ENCODE data around the gene AHSA1. TPM values are rescaled to one million over a fixed set of nuclear protein-coding genes. Genes with fewer than 3 reads are reported as not detected.

Gene AHSA1
- polyA plus RNA-seq, 1 donor, result 119 TPM

DNA sequence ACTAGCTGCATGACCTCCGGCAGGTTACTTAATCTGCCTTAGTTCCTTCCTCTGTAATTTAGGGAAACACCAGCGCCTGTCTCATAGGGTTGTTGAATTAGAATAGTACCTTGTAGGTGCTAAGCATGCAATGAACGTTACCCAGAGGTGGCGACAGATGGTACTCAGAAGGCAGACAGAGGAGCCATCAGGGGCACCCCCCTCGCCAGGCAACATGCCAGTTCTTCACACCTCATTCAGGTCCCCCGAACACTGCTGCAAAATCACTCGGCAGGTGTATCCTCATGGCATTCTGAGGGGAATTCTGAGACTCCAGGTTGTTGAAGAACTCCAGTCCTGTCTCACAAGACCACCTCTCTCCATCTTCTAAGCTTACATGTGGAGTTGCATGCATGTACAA, 30.7 kb downstream of the AHSA1 start:
- Histone ChIP-seq H3K36me3 (ENCODE audit: control insufficient read depth, insufficient read depth, low read length) (no peaks in the 10 kb centered on the region), H3K4me1 (ENCODE audit: control insufficient read depth, insufficient read depth, low read length) (no peaks in the 10 kb centered on the region), H3K27ac (ENCODE audit: low read length) (no peak overlapping the region), H3K9me3 (ENCODE audit: control insufficient read depth, low read depth, low read length) (no peaks in the 10 kb centered on the region), H3K27me3 (ENCODE audit: control insufficient read depth, insufficient read depth, low read length) (no peaks in the 10 kb centered on the region), H3K4me3 (ENCODE audit: low read length) (no peak overlapping the region)
- no CpG with 5 or more reads among the region's 7 CpGs for WGBS (ENCODE audit: insufficient coverage, low lambda C conversion rate)
- no peak for DNase-seq

DNA sequence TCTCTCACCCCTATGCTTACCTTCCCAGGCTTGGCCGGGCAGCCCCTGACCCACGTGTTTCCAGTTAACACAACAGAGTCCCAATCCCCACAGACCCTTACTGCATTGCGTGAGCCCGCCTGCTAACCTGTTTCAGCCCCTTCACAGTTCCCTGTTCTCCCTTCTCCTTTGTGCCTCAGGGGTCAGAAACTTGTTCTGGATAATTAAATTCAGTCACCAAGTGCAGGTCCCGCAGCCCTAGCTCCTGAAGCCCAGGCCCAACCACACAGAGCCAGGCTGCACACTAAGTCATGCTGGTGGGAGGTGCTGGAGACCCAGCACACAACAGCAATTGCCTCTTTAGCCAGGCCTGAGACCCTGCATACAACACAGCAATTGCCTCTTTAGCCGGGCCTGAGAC, 31.1 kb downstream of the AHSA1 start:
- no peaks in the 10 kb centered on the region for H3K36me3 ChIP-seq (ENCODE audit: control insufficient read depth, insufficient read depth, low read length)
- no peaks in the 10 kb centered on the region for H3K9me3 ChIP-seq (ENCODE audit: control insufficient read depth, low read depth, low read length)
- WGBS (ENCODE audit: insufficient coverage, low lambda C conversion rate), result no CpG with 5 or more reads among the region's 6 CpGs
- H3K27me3 ChIP-seq (ENCODE audit: control insufficient read depth, insufficient read depth, low read length), result no peaks in the 10 kb centered on the region
- DNase-seq, result no peak
- H3K27ac ChIP-seq (ENCODE audit: low read length), result no peak overlapping the region
- no peaks in the 10 kb centered on the region for H3K4me1 ChIP-seq (ENCODE audit: control insufficient read depth, insufficient read depth, low read length)
- H3K4me3 ChIP-seq (ENCODE audit: low read length), result no peak overlapping the region

DNA sequence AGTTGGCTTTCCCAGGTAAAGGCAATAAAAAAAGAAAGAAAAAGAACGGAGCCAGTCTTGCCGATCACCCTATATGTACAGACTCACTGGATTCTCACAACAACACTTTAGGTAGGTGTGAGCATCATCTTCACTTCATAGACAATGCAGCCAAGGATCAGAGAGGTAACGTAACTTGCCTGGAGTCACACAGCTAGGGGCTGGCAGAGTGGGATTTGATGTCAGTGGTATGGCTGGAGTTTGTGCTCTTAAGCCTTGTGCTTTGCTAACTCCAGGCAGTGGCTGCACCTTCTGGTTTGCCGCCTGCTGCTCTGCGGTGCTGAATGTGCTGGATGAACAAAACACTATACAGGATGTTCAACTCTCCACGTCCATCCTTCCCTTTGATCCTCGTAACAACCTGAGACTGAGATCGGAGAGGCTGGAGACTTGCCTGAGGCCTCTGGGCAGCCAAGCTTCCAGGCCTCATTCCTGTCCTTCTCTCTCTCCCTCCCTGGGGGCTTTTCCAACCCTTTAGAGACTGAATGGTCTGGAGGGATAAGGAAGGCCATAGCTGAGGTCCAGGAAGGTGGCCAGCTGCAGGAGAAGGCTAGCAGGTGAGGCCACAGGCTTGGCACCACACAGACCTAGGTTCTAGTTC, 32.6 kb downstream of the AHSA1 start:
- no peaks in the 10 kb centered on the region for H3K9me3 ChIP-seq (ENCODE audit: control insufficient read depth, low read depth, low read length)
- H3K36me3 ChIP-seq (ENCODE audit: control insufficient read depth, insufficient read depth, low read length), result no peaks in the 10 kb centered on the region
- 70% methylated on average over 2 of the region's 8 CpGs for WGBS (ENCODE audit: insufficient coverage, low lambda C conversion rate)
- H3K27me3 ChIP-seq (ENCODE audit: control insufficient read depth, insufficient read depth, low read length), result no peaks in the 10 kb centered on the region
- no peak for DNase-seq
- H3K4me3 ChIP-seq (ENCODE audit: low read length), result no peak overlapping the region
- no peaks in the 10 kb centered on the region for H3K4me1 ChIP-seq (ENCODE audit: control insufficient read depth, insufficient read depth, low read length)
- H3K27ac ChIP-seq (ENCODE audit: low read length), result no peak overlapping the region

DNA sequence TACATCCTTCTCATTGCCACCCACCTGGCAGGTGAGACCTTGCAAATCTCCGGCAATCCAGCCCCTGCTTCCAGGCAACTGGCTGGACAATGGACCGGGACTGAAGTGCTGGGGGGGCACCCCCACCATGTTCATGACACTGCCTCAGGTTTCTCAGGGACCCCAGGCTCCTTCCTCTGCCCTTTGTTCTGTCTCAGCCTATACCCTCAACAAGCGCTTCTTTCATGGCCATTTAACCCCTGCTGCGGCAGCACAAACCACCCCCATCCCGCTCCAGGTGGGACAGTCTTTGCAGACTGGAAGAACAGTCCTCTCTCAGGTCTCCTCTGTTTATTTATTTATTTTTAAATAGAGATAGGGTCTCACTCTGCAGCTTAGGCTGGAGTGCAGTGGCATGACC, 33.2 kb downstream of the AHSA1 start:
- WGBS (ENCODE audit: insufficient coverage, low lambda C conversion rate), result no CpG with 5 or more reads among the region's 5 CpGs
- Histone ChIP-seq H3K27ac (ENCODE audit: low read length) (no peak overlapping the region), H3K4me1 (ENCODE audit: control insufficient read depth, insufficient read depth, low read length) (no peaks in the 10 kb centered on the region), H3K36me3 (ENCODE audit: control insufficient read depth, insufficient read depth, low read length) (no peaks in the 10 kb centered on the region), H3K27me3 (ENCODE audit: control insufficient read depth, insufficient read depth, low read length) (no peaks in the 10 kb centered on the region), H3K9me3 (ENCODE audit: control insufficient read depth, low read depth, low read length) (no peaks in the 10 kb centered on the region), H3K4me3 (ENCODE audit: low read length) (no peak overlapping the region)
- no peak for DNase-seq

DNA sequence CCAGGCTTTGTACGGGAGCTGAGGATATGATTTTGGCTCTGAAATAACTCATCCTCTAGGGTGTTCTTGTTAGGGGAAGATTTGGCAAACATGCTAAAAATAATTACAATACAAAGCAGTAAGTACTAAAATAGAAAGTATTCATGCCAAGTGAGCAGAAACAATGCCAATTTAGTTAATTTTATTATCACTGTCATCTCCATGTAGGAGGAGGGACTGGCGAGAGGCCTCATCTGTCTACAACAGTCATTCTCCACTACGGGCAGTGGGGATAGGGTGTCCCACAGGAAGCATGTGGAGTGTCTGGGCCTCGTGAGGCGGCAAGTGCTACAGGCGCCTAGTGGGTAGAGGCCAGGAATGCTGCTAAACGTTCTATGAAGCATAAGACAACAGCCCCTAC, 37.4 kb downstream of the AHSA1 start:
- H3K9me3 ChIP-seq (ENCODE audit: control insufficient read depth, low read depth, low read length), result peaks cover 6% of the 10 kb centered on the region
- no peaks in the 10 kb centered on the region for H3K36me3 ChIP-seq (ENCODE audit: control insufficient read depth, insufficient read depth, low read length)
- H3K27ac ChIP-seq (ENCODE audit: low read length), result no peak overlapping the region
- peaks cover 5% of the 10 kb centered on the region for H3K4me1 ChIP-seq (ENCODE audit: control insufficient read depth, insufficient read depth, low read length)
- H3K27me3 ChIP-seq (ENCODE audit: control insufficient read depth, insufficient read depth, low read length), result peaks cover 33% of the 10 kb centered on the region
- WGBS (ENCODE audit: insufficient coverage, low lambda C conversion rate), result no CpG with 5 or more reads among the region's 7 CpGs
- no peak for DNase-seq
- H3K4me3 ChIP-seq (ENCODE audit: low read length), result no peak overlapping the region

GRCh38 chr14:77498120-77498979, 40.5 kb downstream of the AHSA1 start, which contains the start of gene ISM2:
ISM2 (minus strand) TSS chr14:77498816; CDS start chr14:77498793, 23 bp downstream.
- no CpG with 5 or more reads among the region's 104 CpGs for WGBS (ENCODE audit: insufficient coverage, low lambda C conversion rate)
- Histone ChIP-seq H3K36me3 (ENCODE audit: control insufficient read depth, insufficient read depth, low read length) (no peaks in the 10 kb centered on the region), H3K27ac (ENCODE audit: low read length) (no peak within 1 kb of the TSS), H3K27me3 (ENCODE audit: control insufficient read depth, insufficient read depth, low read length) (peaks cover 34% of the 10 kb centered on the region), H3K4me3 (ENCODE audit: low read length) (peak within 1 kb of the TSS; percentile 21), H3K4me1 (ENCODE audit: control insufficient read depth, insufficient read depth, low read length) (peaks cover 5% of the 10 kb centered on the region), H3K9me3 (ENCODE audit: control insufficient read depth, low read depth, low read length) (peaks cover 6% of the 10 kb centered on the region)
- peak; percentile 25 to 55 for DNase-seq

DNA sequence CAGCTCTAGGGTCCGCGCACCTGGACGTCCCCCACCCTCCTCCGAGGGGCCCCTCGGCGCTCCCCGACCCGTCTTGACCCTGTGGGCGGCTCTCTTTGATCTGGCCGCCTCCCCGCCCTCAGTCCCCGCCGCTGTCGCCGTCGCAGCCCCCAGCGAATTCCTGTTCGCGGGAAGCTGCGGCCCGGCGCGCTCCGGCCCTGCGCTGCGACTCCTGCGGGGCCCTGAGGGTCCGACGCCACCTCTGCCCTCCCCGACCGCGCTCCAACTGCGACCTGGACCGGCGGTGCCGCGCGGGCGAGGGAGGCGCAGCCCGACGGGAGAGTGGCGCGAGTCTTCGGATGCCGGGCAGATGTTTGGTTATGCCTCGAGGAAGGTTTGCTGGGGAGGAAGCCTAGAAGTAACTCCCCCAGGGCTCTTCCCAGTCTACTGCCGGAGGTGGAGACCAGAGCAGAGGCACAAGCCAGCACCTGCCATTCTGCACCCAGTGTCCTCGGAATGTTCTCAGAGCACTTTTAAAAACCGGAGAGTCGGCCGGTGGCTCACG, 41.2 kb downstream of the AHSA1 start:
- H3K27ac ChIP-seq (ENCODE audit: low read length), result no peak overlapping the region
- H3K9me3 ChIP-seq (ENCODE audit: control insufficient read depth, low read depth, low read length), result peaks cover 6% of the 10 kb centered on the region
- H3K36me3 ChIP-seq (ENCODE audit: control insufficient read depth, insufficient read depth, low read length), result no peaks in the 10 kb centered on the region
- peaks cover 5% of the 10 kb centered on the region for H3K4me1 ChIP-seq (ENCODE audit: control insufficient read depth, insufficient read depth, low read length)
- no peak overlapping the region for H3K4me3 ChIP-seq (ENCODE audit: low read length)
- peaks cover 34% of the 10 kb centered on the region for H3K27me3 ChIP-seq (ENCODE audit: control insufficient read depth, insufficient read depth, low read length)
- whole genome bisulfite sequencing (ENCODE audit: insufficient coverage, low lambda C conversion rate), result no CpG with 5 or more reads among the region's 53 CpGs
- DNase-seq, result peak in 1 of 2 donors; percentile 28

DNA sequence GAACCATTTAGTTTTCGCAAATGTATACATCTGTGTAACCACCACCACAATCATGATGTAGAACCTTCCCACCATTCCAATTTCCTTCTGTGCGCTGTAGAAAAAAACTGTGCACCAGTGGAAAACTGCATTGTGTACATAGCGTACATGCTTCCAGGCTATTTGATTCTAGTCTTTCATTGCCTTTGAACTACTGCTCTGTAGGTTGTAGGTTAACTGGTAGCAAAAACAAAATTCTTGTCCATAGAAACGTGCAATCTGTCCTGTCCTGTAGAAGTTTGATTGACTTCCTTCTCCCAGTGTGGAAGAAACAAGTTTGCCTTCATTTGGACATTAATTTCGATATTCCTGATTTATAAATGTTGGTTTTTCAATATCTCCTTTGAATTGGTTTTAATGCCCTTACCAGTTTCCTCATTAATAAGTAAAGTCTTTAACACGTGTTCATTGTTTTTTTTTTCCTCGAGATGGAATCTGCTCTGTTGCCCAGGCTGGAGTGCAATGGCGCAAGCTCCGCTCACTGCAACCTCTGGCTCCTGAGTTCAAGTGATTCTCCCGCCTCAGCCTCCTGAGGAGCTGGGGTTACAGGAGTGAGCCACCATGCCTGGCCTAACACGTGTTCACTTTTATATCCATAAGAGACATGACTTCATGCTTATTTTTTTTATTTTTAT, 44.4 kb downstream of the AHSA1 start:
- 68% methylated on average over 4 of the region's 11 CpGs for WGBS (ENCODE audit: insufficient coverage, low lambda C conversion rate)
- Histone ChIP-seq H3K27ac (ENCODE audit: low read length) (no peak overlapping the region), H3K4me3 (ENCODE audit: low read length) (no peak overlapping the region), H3K9me3 (ENCODE audit: control insufficient read depth, low read depth, low read length) (peaks cover 6% of the 10 kb centered on the region), H3K36me3 (ENCODE audit: control insufficient read depth, insufficient read depth, low read length) (peaks cover under 1% of the 10 kb centered on the region), H3K4me1 (ENCODE audit: control insufficient read depth, insufficient read depth, low read length) (peaks cover 5% of the 10 kb centered on the region), H3K27me3 (ENCODE audit: control insufficient read depth, insufficient read depth, low read length) (peaks cover 30% of the 10 kb centered on the region)
- no peak for DNase-seq

GRCh38 chr14:77503138-77503537, 45.2 kb downstream of the AHSA1 start:
- Histone ChIP-seq H3K4me1 (ENCODE audit: control insufficient read depth, insufficient read depth, low read length) (peaks cover under 1% of the 10 kb centered on the region), H3K27ac (ENCODE audit: low read length) (no peak overlapping the region), H3K36me3 (ENCODE audit: control insufficient read depth, insufficient read depth, low read length) (peaks cover 9% of the 10 kb centered on the region), H3K9me3 (ENCODE audit: control insufficient read depth, low read depth, low read length) (peaks cover 4% of the 10 kb centered on the region), H3K4me3 (ENCODE audit: low read length) (no peak overlapping the region), H3K27me3 (ENCODE audit: control insufficient read depth, insufficient read depth, low read length) (peaks cover 22% of the 10 kb centered on the region)
- WGBS (ENCODE audit: insufficient coverage, low lambda C conversion rate), result 100% methylated on average over 3 of the region's 5 CpGs
- no peak for DNase-seq

- no CpG with 5 or more reads among the region's 4 CpGs for whole genome bisulfite sequencing (ENCODE audit: insufficient coverage, low lambda C conversion rate)
- H3K27ac ChIP-seq (ENCODE audit: low read length), result no peak overlapping the region
- H3K36me3 ChIP-seq (ENCODE audit: control insufficient read depth, insufficient read depth, low read length), result peaks cover 10% of the 10 kb centered on the region
- H3K9me3 ChIP-seq (ENCODE audit: control insufficient read depth, low read depth, low read length), result no peaks in the 10 kb centered on the region
- H3K4me3 ChIP-seq (ENCODE audit: low read length), result no peak overlapping the region
- no peak for DNase-seq
- H3K27me3 ChIP-seq (ENCODE audit: control insufficient read depth, insufficient read depth, low read length), result peaks cover 4% of the 10 kb centered on the region
- H3K4me1 ChIP-seq (ENCODE audit: control insufficient read depth, insufficient read depth, low read length), result no peaks in the 10 kb centered on the region
Observed at GRCh38 chr14:77505031-77505430, 47.1 kb downstream of the AHSA1 start.
